ENCODE measurements around the gene SECTM1.
A peak's percentile ranks its signal among the peaks of the same experiment; 100 is the strongest.

Gene SECTM1

DNA sequence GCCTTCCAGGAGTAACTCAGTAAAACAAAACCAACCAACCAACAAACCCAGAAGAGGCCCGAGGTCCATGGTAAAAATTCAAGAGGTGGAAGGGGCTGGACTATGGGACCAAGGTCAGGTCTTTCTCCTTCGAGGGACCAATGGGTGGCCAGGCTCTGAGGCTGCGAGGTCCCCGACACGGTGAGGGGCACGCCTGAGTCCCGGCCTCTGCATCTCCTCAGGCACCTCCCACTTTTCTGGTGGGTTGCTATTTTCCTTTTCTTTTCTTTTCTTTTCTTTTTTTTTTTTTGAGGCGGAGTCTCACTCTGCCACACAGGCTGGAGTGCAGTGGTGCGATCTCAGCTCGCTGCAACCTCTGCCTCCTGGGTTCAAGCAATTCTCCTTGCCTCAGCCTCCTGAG lies 34.1 kb downstream of the SECTM1 start:
- no peak for DNase-seq (ENCODE audit: low read depth)

- no peak for DNase-seq (ENCODE audit: low read depth)
Observed at GRCh38 chr17:82298538-82299421, 34.8 kb downstream of the SECTM1 start.

GRCh38 chr17:82297714-82298537 lies 35.6 kb downstream of the SECTM1 start:
- peak; percentile 91 for DNase-seq (ENCODE audit: low read depth)

DNA sequence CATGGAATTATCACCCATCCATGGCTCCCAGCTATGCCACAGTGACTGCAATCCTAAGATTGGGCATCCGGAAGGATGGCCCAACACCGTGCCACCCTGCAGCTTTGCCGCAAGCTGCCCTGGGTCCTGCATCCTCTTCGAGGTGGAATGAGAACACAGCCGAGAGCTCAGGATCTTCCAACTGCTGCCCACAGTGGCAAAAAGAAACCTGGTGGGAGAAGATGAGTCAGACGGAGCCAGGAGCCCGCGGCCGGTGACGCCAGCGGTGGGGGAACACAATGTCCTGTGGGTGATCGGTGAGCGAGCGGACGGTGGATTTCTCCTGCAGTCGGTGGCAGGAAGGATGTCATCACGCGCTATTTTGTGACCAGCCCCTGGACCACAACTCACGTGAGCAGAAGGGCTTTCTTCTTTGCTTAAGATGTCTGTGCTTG lies 36.3 kb downstream of the SECTM1 start:
- peak; percentile 69 for DNase-seq (ENCODE audit: low read depth)

DNA sequence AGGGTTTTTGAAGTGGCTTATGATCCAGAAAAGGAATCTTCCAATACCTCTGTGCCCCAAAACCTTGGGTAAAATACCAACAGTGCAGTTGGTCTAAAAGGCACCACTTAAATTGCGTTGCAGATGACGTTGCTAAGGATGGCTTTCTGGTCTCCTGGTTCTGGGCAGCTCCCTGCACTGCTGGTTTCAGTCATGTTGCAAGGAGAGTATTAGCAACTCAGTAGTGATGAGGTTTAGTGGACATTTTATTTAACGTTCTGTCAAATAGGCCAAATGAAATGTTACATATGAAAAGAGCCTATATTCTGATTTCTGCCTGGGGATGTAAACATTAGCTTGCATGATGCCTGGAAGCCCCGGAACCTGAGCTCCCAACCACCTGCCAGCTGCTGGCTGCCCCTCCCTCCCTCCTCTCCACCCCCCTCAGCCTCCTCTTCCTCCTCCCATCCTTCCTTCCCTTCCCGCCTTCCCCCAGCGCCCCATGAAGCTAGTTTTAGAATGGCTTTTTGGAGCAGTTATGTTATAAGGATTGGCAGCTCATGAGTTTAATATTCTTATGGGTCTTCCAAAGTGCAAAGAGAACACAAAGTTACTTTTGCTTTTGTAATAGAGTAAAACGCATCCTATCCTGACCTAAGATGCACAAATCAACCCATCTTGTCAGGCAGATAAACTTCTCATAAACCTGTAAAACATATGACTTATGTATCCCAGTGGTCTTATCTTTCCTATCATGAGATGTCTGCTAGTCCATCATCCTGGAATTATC lies 36.9 kb downstream of the SECTM1 start:
- no peak for DNase-seq (ENCODE audit: low read depth)

- DNase-seq (ENCODE audit: low read depth), result no peak
Observed at GRCh38 chr17:82295472-82295814, 38.1 kb downstream of the SECTM1 start.

DNA sequence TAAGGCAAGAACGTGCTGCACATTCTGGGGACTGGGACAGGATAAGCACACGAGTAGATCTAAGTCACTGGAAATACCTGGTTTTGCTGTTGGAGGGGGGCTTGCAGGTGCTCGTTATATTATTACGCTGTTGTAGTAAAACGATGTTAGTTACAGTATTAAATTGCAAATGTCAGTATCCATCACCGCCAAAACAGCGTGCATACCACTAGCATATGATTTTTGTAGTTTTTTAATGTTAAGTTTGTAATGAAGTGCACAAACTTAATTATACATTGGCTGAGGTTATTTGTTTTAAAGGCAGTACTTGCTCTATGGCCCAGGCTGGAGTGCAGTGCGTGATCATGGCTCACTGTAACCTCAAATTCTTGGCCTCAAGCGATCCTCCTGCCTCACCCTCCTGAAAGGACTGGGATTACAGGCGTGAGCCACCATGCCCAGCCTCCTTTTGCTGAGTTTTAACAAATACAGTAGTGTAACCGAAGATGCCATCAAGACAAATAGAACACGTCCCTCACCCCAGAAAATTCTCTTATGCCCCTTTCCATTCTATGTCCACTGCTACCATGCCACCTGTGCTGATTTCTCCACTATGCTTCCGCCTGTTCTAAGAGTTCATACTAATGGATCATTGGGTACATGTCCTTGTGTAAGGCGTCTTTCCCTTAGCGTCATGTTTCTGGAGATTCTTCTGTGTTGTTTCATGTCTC lies 39.3 kb downstream of the SECTM1 start:
- DNase-seq (ENCODE audit: low read depth), result no peak

- peak; percentile 86 for DNase-seq (ENCODE audit: low read depth)
Observed at GRCh38 chr17:82292251-82293154, 41.1 kb downstream of the SECTM1 start.

- DNase-seq (ENCODE audit: low read depth), result no peak
Observed at GRCh38 chr17:82291582-82292250, 41.9 kb downstream of the SECTM1 start.

- no peak for DNase-seq (ENCODE audit: low read depth)
Observed at GRCh38 chr17:82287868-82288801, 45.4 kb downstream of the SECTM1 start.

DNA sequence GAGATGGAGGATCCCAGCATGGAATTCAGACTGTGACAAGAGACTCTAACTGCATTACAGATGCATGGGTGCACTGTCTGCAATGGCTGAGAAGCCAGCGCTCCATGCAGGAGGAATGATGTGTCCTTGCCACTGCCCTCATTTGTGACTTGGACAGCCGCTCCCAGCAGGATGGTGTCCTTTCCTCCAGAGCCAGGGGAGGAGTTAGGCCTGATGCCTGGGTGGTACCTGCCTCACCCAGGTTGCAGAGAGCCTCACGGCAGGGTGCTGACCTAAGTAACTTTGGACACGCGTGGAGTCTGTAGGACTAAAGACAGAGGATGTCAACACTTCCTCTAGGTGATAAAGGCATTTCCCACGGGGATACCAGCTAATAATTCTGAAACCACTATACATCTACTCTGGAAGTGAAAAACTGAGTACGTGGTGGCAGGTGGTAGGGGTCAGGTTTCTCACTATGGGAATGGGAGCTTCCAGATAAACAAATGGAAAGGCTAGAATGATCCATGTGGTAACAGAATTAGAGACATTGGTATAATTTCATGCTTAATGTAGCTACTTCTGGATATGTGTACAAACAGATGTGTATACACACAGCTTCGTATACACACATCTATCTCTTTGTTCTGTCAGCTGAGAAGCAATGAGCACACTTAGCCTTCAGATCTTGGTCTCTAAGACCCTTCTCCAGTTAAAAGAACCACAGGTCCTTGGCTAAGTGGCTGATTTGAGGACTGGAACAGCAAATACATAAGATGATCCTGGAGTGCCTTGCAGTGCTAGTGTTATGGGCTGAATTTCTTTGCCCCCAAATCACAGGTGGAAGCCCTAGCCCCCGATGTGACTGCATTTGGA lies 46.3 kb downstream of the SECTM1 start:
- no peak for DNase-seq (ENCODE audit: low read depth)

DNA sequence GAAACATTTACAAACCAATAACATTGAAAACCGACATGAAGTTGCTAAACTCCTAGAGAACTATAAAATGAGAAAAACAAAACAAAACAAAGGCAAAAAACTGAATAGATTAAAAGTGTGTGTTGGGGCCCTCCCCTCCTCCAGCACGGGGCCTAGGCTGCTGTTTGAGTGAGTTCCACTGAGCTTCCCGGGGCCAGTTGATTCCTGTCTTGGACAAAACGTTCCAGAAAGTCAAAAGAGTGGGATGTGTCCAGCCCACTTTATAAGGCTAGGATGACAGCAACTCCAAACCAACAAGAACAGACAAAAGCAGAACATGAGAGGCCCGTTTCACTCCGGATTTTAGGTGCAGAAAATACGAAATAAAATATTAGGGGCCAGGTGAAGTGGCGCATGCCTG lies 48.4 kb downstream of the SECTM1 start:
- no peak for DNase-seq (ENCODE audit: low read depth)

- no peak for DNase-seq (ENCODE audit: low read depth)
Observed at GRCh38 chr17:82283208-82283749, 50.3 kb downstream of the SECTM1 start.

GRCh38 chr17:82282239-82283207 lies 51.0 kb downstream of the SECTM1 start:
- no peak for DNase-seq (ENCODE audit: low read depth)

GRCh38 chr17:82281502-82282238 lies 51.9 kb downstream of the SECTM1 start:
- DNase-seq (ENCODE audit: low read depth), result no peak

DNA sequence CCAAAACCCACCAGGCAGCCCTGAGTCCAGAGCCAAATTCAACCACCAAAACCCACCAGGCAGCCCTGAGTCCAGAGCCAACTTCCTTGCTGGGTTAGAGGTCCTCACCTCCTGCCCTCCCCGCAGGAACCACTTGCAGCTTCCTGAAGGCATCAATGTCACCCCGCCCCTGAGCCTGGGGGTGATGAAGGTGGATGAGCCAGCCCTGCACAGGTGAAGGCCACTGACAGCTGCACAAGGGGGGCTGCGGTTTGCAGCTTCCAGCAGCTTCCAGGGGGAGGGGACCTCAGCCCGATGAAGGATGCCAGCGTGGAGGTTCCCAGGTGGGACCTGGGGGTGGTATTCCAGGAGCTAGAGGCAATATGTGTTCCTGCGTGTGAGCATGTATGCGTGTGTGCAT lies 52.5 kb downstream of the SECTM1 start:
- DNase-seq (ENCODE audit: low read depth), result no peak

Data from T follicular helper cell (primary cell).